Neuronal stem cell (in vitro differentiated cells): ENCODE results near the gene IGF2R.

Experiments used
- DNase-seq: peaks from one replicate; pipeline ENCODE4 v3.0.0-alpha.2; 2013; ENCODE audit warnings: low spot score
- H2AFZ ChIP-seq: one replicate; pipeline ENCODE4 v1.6.1; 2013; ENCODE audit warnings: mild to moderate bottlenecking, low read length, inconsistent platforms
- H2AK5ac ChIP-seq: 2 replicates; pipeline ENCODE4 v1.6.1; 2013; ENCODE audit warnings: low read depth, mild to moderate bottlenecking, inconsistent platforms, low read length, moderate library complexity, mixed read lengths
- H2BK120ac ChIP-seq: 2 replicates; pipeline ENCODE4 v1.6.1; 2013; ENCODE audit warnings: low read depth, mild to moderate bottlenecking, inconsistent platforms, low read length, moderate library complexity, mixed read lengths
- H2BK12ac ChIP-seq: one replicate; pipeline ENCODE4 v1.6.1; 2013; ENCODE audit warnings: low read length, inconsistent platforms
- H2BK15ac ChIP-seq: 2 replicates; pipeline ENCODE4 v1.6.1; 2013; ENCODE audit warnings: mild to moderate bottlenecking, low read length, inconsistent platforms, mixed read lengths
- H2BK5ac ChIP-seq: one replicate; pipeline ENCODE4 v1.6.1; 2013; ENCODE audit warnings: inconsistent platforms, mild to moderate bottlenecking, low read length, moderate library complexity
- H3K14ac ChIP-seq: one replicate; pipeline ENCODE4 v1.6.1; 2013; ENCODE audit warnings: low read length, inconsistent platforms
- H3K18ac ChIP-seq: 2 replicates; pipeline ENCODE4 v1.6.1; 2013; ENCODE audit warnings: low read length, inconsistent platforms
- H3K23ac ChIP-seq: 2 replicates; pipeline ENCODE4 v1.6.1; 2013; ENCODE audit warnings: low read depth, mild to moderate bottlenecking, mixed read lengths, low read length, inconsistent platforms; ENCODE audit not compliant: poor library complexity
- H3K27ac ChIP-seq: replicated peaks from 3 replicates; pipeline ENCODE4 v1.5.1; 2013; ENCODE audit warnings: low read length, inconsistent platforms
- H3K27me3 ChIP-seq, 3 experiments: 2 replicates each; pipeline ENCODE4 v1.6.1; 2013; ENCODE audit warnings: low read length in 3 of 3, mild to moderate bottlenecking in 2 of 3, inconsistent platforms in 1 of 3, low read depth in 1 of 3, mixed read lengths in 1 of 3, moderate library complexity in 1 of 3; ENCODE audit not compliant: control insufficient read depth in 3 of 3, insufficient read depth in 3 of 3
- H3K36me3 ChIP-seq, 2 donors: replicated peaks in 1 of 2; 2 replicates each; pipeline ENCODE4 v1.6.1; 2013; ENCODE audit warnings: low read length in 2 of 2; ENCODE audit not compliant: control insufficient read depth in 2 of 2, insufficient read depth in 2 of 2
- H3K4ac ChIP-seq: 2 replicates; pipeline ENCODE4 v1.6.1; 2013; ENCODE audit warnings: inconsistent platforms, mild to moderate bottlenecking, low read length, moderate library complexity
- H3K4me1 ChIP-seq, 2 donors: 1 replicate in 1 of 2; 2 replicates in 1 of 2; pipeline ENCODE4 v1.6.1; 2013; ENCODE audit warnings: low read length in 2 of 2, low read depth in 1 of 2; ENCODE audit not compliant: control insufficient read depth in 2 of 2, insufficient read depth in 1 of 2
- H3K4me2 ChIP-seq: one replicate; pipeline ENCODE4 v1.6.1; 2013; ENCODE audit warnings: mild to moderate bottlenecking, low read length, inconsistent platforms; ENCODE audit not compliant: insufficient read depth, poor library complexity, severe bottlenecking
- H3K4me3 ChIP-seq, 2 donors: 2 replicates each; pipeline ENCODE4 v1.5.1; 2013; ENCODE audit warnings: low read length in 2 of 2, mild to moderate bottlenecking in 2 of 2, inconsistent platforms in 1 of 2, moderate library complexity in 1 of 2
- H3K79me1 ChIP-seq: one replicate; pipeline ENCODE4 v1.6.1; 2013; ENCODE audit warnings: low read depth, mild to moderate bottlenecking, inconsistent platforms, low read length, moderate library complexity
- H3K9ac ChIP-seq: one replicate; pipeline ENCODE4 v1.6.1; 2013; ENCODE audit warnings: mild to moderate bottlenecking, low read depth, low read length, inconsistent platforms; ENCODE audit not compliant: poor library complexity
- H3K9me3 ChIP-seq, 2 donors: replicated peaks in 1 of 2; 2 replicates each; pipeline versions ENCODE3 to v1.6.1; 2013; ENCODE audit warnings: low read length in 2 of 2, mild to moderate bottlenecking in 2 of 2, inconsistent platforms in 1 of 2, low read depth in 1 of 2, mixed read lengths in 1 of 2, moderate library complexity in 1 of 2; ENCODE audit not compliant: control insufficient read depth in 2 of 2, insufficient read depth in 1 of 2
- H4K8ac ChIP-seq: one replicate; pipeline ENCODE4 v1.6.1; 2013; ENCODE audit warnings: low read depth, mild to moderate bottlenecking, inconsistent platforms, low read length, moderate library complexity
- H4K91ac ChIP-seq: one replicate; pipeline ENCODE4 v1.6.1; 2013; ENCODE audit warnings: low read length, low read depth, mild to moderate bottlenecking, inconsistent platforms; ENCODE audit not compliant: poor library complexity
- WGBS, 2 donors: extraction: QIAGEN DNeasy Blood & Tissue Kit; methylation state at CpG; one replicate each; pipeline ENCODE4 v1.1.7; 2013; ENCODE audit warnings: missing lambda C conversion rate in 2 of 2, mixed read lengths in 1 of 2; ENCODE audit not compliant: insufficient read length in 2 of 2, insufficient replicate concordance in 1 of 2; ENCODE audit errors: extremely low coverage in 2 of 2; 5-methylcytosine and 5-hydroxymethylcytosine counted together

The IGF2R gene

DNA sequence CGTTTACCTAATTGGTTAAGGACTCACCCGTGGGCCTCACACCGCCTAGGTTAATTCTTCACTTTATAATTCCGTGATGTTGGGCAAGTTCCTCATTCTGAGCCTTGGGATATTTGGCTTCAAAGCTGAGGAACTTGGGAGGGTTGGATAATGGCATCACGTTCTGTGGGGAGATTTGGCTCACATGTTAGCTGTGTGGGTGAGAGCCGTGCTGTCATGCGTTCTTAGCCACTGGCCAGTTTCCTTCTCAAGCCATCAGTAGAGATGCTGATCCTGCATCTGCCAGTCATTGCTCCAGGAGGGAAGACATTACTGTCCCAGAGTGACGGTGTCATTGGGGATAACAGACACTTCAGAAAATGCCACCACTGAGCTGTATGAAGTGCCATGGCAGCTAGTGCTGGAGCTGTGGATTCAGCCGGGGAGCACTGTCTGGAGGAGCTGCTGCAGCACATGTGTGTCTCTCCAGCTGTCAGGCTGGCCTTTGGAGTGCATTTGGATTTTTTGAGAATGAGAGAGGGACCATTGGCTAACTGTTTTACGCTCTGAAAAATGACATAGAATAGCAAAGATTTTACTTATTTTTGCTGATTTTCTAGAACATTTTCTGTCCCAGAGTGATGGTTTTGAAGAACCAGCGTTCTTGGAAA lies 16.5 kb downstream of the IGF2R start:
- no peak overlapping the region for H2BK15ac ChIP-seq
- no CpG with 5 or more reads among the region's 11 CpGs for WGBS, 2 donors
- H3K14ac ChIP-seq = no peak overlapping the region
- peaks cover 0 to 7% of the 10 kb centered on the region in 2 donors for H3K9me3 ChIP-seq
- DNase-seq = no peak
- H4K91ac ChIP-seq = no peak overlapping the region
- H3K23ac ChIP-seq = no peak overlapping the region
- H2BK5ac ChIP-seq = no peak overlapping the region
- no peaks in the 10 kb centered on the region for H3K36me3 ChIP-seq
- no peak overlapping the region for H3K18ac ChIP-seq
- H3K4me2 ChIP-seq = no peak overlapping the region
- H4K8ac ChIP-seq = no peak overlapping the region
- peaks cover 6 to 21% of the 10 kb centered on the region in 2 donors for H3K4me1 ChIP-seq
- H3K9ac ChIP-seq = no peak overlapping the region
- no peak overlapping the region for H3K27ac ChIP-seq
- no peak overlapping the region for H2BK12ac ChIP-seq
- H2BK120ac ChIP-seq = no peak overlapping the region
- no peak overlapping the region for H3K4me3 ChIP-seq
- H3K27me3 ChIP-seq = no peaks in the 10 kb centered on the region
- no peak overlapping the region for H2AFZ ChIP-seq
- peaks cover 14% of the 10 kb centered on the region for H3K79me1 ChIP-seq
- no peak overlapping the region for H2AK5ac ChIP-seq
- no peak overlapping the region for H3K4ac ChIP-seq

DNA sequence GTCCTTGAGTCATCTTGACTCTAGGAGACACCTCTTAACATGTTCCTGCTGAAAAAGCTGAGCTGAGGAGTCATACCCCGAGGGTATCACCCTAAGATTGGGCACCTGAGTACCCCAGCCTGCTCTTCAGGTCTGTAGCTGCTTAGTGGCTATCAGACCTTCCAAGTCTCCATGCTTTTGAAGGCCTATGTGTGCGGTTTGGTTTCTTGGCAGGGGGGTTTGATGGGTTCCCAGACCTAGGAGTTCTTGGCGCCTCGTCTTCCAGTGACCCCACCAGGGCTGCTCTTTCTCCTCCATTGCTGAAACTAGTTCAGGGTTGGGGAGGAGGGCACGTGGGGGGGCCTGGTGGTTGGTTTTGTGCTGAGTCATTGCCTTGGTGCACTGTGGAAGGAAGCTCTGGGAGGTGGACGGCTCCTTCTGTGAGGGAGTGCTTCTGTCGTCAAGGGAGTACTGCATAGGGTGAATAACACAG lies 20.1 kb downstream of the IGF2R start:
- peaks cover 2 to 31% of the 10 kb centered on the region in 2 donors for H3K9me3 ChIP-seq
- no peak overlapping the region for H3K4ac ChIP-seq
- H2AK5ac ChIP-seq = peak overlapping the region; percentile 90
- H2BK5ac ChIP-seq = no peak overlapping the region
- H2BK15ac ChIP-seq = no peak overlapping the region
- H3K27me3 ChIP-seq = no peaks in the 10 kb centered on the region
- H4K91ac ChIP-seq = no peak overlapping the region
- peaks cover 1 to 6% of the 10 kb centered on the region in 2 donors for H3K4me1 ChIP-seq
- peak overlapping the region; percentile 73 for H3K23ac ChIP-seq
- no peak overlapping the region for H3K4me3 ChIP-seq
- no CpG with 5 or more reads among the region's 7 CpGs for WGBS, 2 donors
- no peak for DNase-seq
- no peak overlapping the region for H3K4me2 ChIP-seq
- no peak overlapping the region for H2BK12ac ChIP-seq
- no peak overlapping the region for H3K27ac ChIP-seq
- H2AFZ ChIP-seq = no peak overlapping the region
- H3K14ac ChIP-seq = no peak overlapping the region
- H3K18ac ChIP-seq = no peak overlapping the region
- no peaks in the 10 kb centered on the region for H3K79me1 ChIP-seq
- H4K8ac ChIP-seq = no peak overlapping the region
- peaks cover 3 to 32% of the 10 kb centered on the region in 2 donors for H3K36me3 ChIP-seq
- H3K9ac ChIP-seq = no peak overlapping the region
- no peak overlapping the region for H2BK120ac ChIP-seq

GRCh38 chr6:159989492-159990480 lies 20.9 kb downstream of the IGF2R start:
- Histone ChIP-seq H3K27ac (no peak overlapping the region), H3K27me3 (no peaks in the 10 kb centered on the region), H3K36me3 (peaks cover 3 to 37% of the 10 kb centered on the region in 2 donors), H2BK120ac (no peak overlapping the region), H4K91ac (no peak overlapping the region), H3K4me2 (no peak overlapping the region), H2BK5ac (no peak overlapping the region), H3K14ac (no peak overlapping the region), H3K4me3 (no peak overlapping the region), H3K23ac (no peak overlapping the region), H3K9me3 (peaks cover 2 to 33% of the 10 kb centered on the region in 2 donors), H2BK15ac (no peak overlapping the region), H3K4me1 (peaks cover 0 to 1% of the 10 kb centered on the region in 2 donors), H3K9ac (no peak overlapping the region), H2AK5ac (no peak overlapping the region), H3K4ac (no peak overlapping the region), H3K79me1 (no peaks in the 10 kb centered on the region), H4K8ac (no peak overlapping the region), H3K18ac (no peak overlapping the region), H2AFZ (no peak overlapping the region), H2BK12ac (no peak overlapping the region)
- no CpG with 5 or more reads among the region's 10 CpGs for WGBS, 2 donors
- DNase-seq = no peak

DNA sequence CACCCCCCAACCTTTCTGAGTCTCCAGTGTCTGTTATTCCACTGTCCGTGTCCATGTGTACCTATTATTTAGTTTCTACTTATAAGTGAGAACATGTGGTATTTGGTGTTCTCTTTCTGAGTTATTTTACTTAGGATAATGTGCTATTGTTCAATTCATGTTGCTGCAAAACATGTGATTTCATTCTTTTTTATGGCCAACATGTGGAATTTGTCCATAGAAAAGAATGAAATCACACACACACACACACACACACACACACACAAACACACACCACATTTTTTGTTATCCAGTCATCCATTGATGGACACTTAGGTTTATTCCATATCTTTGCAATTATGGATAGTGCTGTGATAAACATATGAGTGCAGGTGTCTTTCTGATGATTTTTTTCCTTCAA lies 23.5 kb downstream of the IGF2R start:
- Histone ChIP-seq H2AFZ (no peak overlapping the region), H3K14ac (no peak overlapping the region), H3K4me2 (no peak overlapping the region), H3K79me1 (peaks cover 9% of the 10 kb centered on the region), H2BK12ac (no peak overlapping the region), H3K23ac (no peak overlapping the region), H3K4me1 (no peaks in the 10 kb centered on the region), H3K4me3 (no peak overlapping the region), H4K91ac (no peak overlapping the region), H3K4ac (no peak overlapping the region), H3K27me3 (no peaks in the 10 kb centered on the region), H3K18ac (no peak overlapping the region), H3K36me3 (peaks cover 11 to 57% of the 10 kb centered on the region in 2 donors), H2BK15ac (no peak overlapping the region), H2AK5ac (no peak overlapping the region), H3K9ac (no peak overlapping the region), H3K27ac (no peak overlapping the region), H3K9me3 (peaks cover 2 to 54% of the 10 kb centered on the region in 2 donors), H2BK120ac (no peak overlapping the region), H2BK5ac (no peak overlapping the region), H4K8ac (no peak overlapping the region)
- DNase-seq = no peak
- no CpG with 5 or more reads among the region's 1 CpG for WGBS, 2 donors
